Bladder microvascular endothelial cell (primary cell): Measurements from ENCODE around the gene CBLN1. TPM values are rescaled to one million over a fixed set of nuclear protein-coding genes. Genes with fewer than 3 reads are reported as not detected.

Source experiments
- total RNA-seq: library from RNA; depleted of rRNA; stranded (reverse); fragments of >200 nt; gene quantifications from 2 replicates; pipeline ENCODE4 v1.2.3, GENCODE V29; 2014

Gene CBLN1
- not detected in 2 replicates for total RNA-seq

DNA sequence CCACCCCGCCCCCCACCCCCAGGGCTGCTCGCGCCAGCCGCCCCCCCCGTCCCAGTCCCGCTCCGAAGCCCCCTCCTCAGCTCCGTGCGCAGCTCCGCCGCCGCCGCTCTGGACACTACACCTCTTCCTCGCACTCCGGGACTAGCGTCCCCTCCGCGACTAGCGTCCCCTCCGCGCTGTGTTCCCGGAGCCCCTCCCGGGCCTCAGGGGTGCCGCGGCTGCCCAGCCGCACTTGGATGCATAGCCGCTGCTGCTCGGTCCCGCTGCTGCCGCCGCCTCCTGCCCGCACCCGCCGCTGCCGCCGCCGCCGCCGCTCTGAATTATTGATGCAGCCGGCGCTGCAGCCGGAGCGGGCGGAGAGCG is at the start of gene CBLN1:
Gene CBLN1, minus strand, starts transcription at position 359 of the 363 bp plus-strand sequence. CDS start 373 bp downstream, outside the sequence.

Other genes with a start within 250 kb of the CBLN1 start
- not detected in 2 replicates for gene C16orf78, start 92.0 kb upstream of the CBLN1 start, total RNA-seq